HG02588 (cell line): ENCODE results near the gene FAM227A.

Experiments
- ATAC-seq: cut with Tn5 transposase; IDR thresholded peaks from one replicate; pipeline ENCODE4 v1.9.1; 2021; ENCODE audit warnings: mild to moderate bottlenecking, moderate library complexity; ENCODE audit not compliant: unreplicated experiment

Gene FAM227A

DNA sequence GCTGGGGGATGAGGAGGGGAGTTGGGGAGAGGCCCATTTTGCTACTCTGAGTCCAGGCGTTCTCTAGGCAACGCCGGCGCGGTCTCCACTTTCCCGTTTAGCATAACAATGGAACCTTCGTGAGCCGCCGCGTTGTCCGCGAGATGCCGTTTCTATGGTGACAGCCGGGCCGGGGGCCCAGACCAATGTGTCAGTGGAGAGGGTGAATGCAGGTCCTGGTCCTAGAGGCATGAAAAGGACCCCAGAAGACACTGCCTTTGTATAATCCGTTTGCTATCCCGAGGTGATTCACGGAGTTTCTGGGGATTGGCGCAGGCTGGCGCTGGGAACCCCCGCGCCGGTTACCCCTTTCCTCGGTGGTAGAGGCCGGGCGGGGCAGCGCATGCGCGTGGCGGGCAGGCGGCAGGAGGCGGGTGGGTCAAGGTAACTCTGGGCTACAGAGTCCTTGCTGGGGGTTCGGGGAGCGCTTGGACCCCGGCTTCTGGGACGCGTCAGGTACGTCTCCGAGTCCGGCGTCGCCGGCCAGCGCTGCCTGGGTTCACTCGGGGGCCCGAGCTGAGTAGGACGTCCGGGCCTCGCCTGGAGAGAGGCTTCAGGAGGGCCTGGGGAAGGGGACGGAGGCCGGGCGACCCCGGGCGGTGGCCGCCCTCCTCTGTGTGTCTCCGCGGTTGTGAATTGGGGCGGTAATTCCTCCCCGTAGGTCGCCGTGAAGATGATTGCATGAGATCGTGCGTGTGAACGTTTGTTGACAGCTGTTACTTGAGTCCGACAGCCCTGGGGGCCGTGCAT lies at the start of gene FAM227A, which contains the start of gene CBY1:
Gene FAM227A (minus strand): TSS at position 137 of the 789 bp plus-strand sequence. CDS start 6,224 bp downstream, outside the sequence.
Gene CBY1 (plus strand): TSS at position 383 of the 789 bp plus-strand sequence. CDS start 11,417 bp downstream, outside the sequence.
- peak; percentile 80 for ATAC-seq

DNA sequence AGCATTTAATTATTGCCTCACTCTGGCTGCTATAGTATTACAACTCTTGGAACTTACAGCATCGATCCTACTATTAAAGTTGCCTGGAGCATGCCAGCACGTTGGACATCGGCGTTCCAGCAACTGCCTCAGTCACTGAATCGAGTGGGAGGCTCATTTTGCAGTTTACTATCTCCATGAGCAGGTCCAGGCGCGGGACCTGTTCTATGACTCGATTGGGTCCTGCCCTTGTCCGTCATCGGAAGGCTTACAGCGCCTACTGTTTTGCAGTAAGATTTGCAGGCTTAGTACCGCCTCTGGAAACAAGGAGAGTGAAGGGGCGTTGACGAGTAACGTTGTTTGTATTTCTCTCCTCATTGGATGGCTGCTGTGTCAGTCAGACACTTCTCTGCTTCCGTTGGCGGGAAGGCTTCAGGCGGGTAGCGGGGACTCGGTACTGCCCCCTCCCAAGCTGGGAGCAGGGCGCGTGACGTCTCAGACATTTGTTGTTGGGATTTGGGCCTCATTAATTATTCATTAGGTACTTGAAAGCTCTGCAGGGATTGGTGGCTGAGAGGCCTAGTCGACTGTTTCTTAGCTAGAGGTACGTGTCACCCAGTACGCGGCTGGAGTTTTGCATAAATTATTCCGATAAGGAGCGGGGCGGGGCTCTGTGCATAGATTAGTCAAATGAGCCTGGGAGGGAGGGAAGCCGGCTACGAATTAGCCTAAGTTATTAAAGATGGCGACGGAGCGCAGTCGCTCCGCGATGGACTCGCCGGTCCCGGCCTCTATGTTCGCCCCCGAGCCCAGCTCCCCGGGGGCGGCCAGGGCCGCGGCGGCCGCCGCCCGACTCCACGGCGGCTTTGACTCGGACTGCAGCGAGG lies 49.3 kb upstream of the FAM227A start, which contains the start of gene GTPBP1:
Gene GTPBP1 (plus strand): TSS at position 710 of the 866 bp plus-strand sequence. CDS start 12 bp downstream, at position 722.
- peak; percentile 56 for ATAC-seq

DNA sequence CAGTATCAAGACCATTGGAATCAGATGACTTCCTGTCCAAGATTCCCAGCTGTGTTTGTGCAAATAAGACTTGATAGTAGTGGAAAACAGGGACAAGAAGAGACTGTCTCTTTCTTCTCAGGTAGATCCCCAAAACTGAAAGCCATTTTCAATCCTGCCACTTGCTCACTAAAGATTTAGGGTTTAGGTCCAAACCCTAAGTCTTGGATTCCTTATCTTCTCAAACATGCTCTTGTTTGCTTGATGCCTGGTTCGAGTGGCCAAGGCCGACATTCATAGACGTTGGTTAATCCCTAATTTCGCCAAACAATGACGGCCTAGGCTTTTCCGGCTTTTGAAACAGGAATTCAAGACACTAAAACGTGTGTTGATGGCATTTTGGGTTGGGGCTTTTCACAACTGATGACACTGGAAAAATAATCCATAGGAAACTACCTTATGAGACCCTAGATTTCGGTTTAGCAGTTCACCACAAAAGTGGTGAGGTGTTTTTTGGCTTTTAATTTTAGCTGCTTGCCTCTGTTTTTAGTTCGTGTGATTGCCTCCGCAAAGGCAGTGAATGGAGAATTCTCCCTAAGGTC lies 48.6 kb upstream of the FAM227A start:
- no peak for ATAC-seq

DNA sequence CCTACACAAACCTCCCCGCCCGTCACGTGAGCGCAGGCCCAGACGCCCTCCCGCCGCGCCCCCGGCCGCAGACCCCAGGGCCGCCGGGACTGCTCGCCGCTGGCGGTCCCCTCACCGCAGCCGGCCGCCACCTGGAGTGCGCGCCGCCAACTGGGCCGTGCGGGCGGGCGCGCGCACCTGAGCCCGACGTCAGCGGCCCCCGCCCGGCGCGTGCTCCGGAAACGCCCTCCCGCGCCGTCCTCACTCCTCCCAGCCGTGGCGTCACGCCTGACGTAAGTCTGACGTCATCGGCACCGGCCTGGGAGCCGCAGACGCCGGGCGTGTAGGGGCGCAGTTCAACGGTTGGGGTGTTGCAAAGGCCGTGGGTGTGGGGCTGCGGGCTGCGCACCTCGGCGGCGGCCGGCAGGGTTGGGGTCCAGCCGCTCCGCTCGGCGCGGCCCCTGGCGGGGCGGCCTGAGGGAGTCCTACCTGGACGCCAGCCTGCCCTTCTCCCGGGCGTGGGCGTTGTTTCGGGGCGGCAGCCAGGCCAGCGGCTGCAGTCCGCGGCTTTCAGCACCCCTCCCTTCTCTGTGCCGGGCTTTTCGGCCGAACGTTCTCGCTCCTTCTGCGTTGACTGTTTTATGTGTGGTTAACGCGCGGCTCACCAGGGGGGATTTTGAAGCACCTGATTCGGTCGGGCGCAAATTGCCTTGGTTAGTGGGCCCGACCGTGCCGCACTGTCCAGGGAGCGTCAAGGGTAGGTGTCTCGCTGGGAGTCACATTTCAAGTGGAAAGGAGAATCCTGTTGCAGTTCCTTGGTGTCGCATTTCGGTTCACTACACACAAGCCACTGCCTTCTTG lies 44.8 kb upstream of the FAM227A start, which contains the start of gene JOSD1:
Gene JOSD1 (minus strand): TSS at position 155 of the 840 bp plus-strand sequence. CDS start 956 bp downstream, outside the sequence.
- ATAC-seq: peak; percentile 39

DNA sequence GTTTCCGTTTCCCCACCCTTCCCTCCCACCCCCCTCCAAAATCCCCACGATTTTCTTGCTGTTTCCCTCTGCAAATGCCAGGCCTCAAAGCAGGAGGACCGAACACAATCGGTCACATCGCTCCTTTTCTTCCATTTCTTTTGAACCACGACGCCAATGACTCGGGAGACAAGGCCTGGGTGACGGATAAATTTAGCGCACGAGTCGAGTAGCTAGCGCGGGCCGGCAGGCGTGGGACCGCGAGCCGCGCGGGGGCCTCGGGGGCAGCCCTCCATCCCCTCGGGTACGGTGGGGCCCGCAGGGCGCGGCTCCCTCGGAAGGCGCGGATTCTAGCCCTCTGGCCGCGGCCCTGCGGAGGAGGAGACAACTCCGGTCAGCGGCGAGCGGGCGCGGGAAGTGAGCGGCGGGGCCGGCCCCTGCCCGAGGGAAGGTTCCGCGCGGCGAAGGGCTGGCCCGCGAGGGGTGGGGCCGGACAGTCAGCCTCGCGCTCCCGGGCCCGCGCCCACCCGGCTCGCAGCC lies 44.1 kb upstream of the FAM227A start:
- no peak for ATAC-seq

DNA sequence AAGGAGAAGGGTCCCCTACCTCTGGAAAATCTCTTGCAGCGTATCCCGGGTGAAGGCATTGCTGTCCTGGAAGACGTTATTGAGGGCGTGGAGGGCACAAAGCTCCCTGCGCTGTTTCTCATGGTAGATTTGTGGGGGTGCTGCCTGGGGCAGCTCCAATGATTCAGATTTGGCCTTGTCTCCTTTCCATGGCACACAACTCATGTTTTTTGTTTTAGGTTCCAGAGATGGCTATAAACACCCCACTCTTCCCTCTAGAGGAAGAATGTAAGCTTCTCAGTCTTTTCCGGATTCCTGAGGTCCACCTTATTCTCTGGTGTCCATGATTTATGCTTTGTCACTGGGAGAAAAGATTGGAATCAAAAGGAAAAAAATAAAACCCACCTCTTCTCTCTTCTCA lies 43.6 kb upstream of the FAM227A start:
- ATAC-seq: no peak

DNA sequence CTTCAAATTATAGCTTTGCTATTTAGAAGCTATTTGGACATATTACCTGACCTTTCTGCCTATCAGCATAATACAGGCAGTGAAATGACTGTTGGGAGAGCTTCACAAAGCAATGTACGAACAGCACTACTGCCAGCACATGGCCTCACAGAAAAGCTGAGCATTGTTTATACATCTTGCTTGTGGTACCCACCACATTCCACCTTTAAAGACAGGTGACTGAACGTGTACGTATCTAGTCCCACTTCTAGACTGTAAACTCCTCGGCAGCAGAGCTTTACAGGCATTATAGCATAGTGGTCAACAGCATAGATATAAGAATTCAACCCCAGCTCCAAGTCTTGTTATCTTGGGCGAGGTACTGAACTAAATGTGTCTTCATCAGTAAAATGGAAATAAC lies 43.0 kb upstream of the FAM227A start:
- no peak for ATAC-seq

DNA sequence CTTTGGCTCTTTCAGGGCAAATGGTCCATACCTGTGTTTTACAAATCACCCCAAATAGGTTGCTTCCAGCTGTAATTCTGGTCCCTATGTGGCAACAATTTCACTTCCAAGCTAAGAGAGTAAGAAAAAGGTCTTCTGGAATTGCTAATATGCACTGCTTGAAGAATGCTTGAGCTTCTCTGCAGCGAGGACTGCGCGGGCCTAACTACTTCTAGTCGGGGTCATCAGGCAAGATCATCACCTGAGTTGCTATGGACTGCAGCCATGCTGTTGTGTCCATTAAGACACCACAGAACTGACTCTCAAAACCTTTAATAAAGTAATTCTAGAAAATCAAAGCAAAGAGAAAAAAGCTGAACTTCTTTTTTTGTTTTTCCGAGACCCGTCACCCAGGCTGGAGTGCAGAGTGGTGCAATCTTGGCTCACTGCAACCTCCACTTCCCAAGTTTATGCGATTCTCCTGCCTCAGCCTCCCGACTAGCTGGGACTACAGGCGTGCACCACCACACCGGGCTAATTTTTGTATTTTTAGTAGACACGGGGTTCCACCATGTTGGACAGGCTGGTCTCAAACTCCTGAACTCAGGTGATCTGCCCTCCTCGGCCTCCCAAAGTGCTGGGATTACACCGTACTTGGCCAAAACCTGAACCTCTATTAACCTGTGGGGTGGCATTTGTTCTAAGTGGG lies 42.4 kb upstream of the FAM227A start:
- no peak for ATAC-seq

DNA sequence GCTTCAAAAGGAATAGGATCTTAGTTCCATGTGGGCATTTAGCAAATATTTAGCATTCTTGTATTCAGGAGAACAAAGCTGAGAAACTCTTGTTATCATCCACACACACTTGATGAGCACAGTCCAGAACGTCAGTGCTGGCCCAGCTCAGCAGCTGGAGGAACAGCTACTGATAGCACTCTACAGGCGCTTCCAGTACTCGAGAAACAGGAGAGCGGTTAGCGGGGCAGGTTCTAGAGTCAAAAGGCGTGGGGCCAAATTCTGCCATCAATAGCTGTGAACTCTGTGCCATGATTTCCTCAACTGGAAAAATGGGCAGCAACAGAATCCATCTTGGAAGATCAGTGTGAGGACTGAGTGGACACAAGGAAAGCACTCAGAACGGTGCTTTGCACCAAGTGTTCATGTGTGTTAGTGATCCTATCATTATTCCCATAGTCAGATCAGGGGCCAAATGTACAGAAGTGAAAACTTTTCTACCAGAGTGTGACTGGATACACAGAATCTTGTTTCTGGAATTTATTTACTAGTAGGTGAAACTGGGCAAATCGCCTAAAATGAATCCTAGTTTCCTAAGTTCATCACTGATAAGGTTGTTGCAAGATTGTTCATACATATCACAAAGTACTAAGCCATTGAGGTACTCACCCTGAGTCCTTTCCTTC lies 41.4 kb upstream of the FAM227A start:
- ATAC-seq: no peak

DNA sequence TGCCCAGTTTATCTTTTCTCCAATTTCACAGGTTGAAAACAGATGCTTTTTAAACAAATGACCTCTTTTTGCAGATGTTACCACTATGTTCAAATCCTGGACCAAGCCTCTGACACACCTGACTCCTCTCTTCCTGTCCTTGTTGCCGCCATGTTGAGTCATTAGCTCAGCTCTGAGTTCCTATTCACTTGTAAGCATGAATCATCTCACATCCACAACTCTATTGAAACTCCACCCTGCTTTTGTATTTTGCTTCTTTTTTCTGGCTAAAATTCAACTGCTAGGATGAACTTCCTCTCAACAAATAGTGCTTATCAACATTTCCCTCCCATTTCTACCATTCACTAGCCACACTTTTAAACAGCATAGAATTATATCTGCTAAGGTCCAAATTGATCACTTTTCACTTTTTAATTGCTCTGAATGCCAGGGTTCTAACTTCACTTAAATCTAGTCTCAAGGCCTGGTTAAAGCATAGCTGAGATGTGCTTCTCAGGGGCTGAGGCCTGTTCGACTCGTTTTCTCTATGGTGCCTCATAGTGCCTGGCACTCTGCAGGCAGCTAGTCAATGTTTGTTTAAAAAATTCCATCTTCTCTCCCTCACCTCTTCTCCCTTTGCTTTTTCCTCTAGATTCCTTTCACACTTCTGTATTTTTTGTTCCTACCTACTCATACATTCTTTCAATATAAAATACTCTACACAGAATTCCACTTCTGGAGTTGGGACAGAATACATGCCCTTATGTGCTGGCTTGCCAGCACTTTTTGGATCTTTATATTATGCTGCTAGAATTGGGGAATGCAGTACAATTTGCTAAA lies 40.6 kb upstream of the FAM227A start:
- ATAC-seq: no peak

DNA sequence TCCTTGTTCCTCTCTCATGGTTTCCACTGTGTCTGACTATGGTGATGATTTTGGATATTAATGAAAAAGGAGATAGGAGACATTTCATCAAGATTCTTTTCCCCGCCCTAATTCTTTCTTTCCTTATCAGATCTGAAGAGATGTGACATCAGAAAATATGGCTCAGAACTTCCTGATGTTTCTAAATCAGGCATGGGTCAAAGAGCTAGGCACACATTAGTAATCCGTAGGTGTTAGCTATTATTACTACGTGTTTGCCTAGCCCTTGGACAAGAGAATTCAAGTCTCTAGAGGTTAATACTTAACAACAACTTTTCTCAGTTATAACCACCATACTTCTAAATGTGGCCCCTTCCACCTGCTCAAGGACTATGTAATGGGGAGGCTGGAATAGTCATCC lies 38.7 kb upstream of the FAM227A start:
- no peak for ATAC-seq

DNA sequence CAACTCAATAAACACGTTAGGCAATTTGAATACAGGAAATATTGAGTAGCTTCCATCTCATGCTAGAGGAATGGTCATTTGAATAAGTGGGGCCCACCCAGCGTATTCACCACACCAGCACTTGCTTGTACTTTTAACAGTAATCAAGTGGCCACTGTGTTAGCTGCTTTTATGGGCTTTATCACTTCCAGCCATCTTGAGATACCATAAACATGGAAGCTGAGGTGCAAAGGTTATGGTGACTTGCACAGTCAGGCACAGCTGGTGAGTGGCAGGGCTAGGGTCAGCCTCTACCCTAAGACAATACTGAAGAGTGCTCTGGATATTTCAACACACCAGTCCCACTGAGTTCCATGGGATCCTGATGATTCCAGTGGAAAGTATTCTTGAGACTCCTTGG lies 37.9 kb upstream of the FAM227A start:
- no peak for ATAC-seq

DNA sequence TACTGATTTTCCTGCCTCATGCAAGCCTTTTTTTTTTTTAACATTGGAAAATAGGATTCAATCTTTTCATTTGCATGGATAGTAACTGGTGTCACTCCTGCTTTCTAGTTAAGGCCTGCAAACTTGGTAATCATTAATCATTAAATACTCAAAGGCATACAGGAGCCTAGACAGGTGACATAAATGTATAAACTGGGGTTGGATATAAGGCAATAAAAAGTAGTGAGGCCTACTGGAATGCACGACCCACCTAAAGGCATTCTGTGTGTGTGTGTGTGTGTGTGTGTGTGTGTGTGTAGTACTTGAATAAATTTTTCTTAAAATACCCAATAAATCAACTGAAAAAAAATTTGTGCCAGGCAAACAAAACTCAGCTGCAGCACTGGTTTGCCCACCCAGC lies 33.5 kb upstream of the FAM227A start:
- ATAC-seq: no peak

DNA sequence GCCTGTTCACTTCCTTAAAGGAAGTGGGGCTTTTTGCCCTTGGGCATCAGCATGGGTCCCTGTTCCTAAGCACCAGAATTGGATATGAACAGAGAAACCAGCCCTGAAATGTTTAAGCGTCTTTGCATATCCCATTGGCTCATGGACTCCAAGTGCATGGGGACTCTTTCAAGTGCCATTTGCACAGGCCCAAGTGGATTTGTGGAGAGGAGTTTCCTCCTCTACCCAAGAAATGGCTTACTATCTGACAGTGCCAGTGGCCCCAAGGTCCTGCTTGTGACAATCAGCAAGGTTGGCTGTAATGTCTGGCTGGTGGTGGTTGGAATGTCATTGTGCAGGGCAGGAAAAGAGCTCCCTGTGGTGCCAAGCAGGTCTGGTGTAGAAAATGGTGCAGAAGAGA lies 29.6 kb upstream of the FAM227A start:
- no peak for ATAC-seq

DNA sequence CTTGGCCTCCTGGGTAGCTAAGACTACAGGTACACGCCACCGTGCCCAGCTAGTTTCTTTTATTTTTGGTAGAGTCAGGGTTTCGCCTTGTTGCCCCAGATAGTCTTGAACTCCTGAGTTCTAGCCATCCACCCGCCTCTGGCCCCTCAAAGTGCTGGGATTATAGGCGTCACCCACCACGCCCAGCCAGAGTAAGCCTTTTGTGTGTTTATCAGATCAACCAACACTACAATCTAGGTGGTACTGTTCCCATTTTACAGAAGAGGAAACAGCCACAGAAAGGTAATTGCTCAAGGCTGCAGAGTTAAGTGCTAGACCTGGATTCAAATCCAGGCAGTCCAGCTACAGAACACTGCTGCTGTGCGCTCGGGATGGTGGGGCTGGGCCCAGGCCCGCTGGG lies 28.7 kb upstream of the FAM227A start:
- no peak for ATAC-seq

DNA sequence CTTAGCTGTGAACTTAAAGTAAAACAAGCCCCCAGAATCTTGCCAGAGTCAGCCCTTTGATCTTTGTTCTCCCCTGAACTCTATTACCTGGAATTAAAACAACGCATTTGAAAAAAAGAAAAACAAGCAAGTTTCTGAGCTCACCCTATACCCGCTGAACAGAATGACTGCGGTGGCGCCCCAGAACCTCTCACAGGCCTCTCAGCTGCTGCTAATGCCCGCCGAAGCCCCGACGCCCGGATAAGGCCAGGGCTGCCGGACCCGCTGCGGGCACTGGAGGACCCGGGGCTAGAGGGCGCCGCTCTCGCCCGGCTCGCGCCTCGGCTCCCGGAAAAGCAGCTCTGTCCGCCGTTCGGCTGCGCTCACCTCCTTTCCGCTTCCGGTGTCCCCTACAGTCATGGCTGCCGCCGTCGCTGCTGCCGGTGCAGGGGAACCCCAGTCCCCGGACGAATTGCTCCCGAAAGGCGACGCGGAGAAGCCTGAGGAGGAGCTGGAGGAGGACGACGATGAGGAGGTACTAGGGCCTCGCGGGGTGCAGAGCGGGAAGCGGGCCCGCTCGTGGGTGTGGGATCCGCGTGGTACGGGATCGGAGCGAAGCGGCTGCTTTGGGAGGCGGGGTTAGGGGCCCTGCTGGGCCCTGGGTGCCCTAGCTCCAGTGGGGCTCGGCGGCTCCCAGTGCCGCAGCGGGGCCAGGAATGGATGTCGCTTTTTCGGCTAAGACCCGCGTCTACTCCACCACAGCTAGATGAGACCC lies 25.6 kb upstream of the FAM227A start, which contains the start of gene TOMM22:
Gene TOMM22 (plus strand): TSS at position 376 of the 754 bp plus-strand sequence. CDS start 22 bp downstream, at position 398.
- ATAC-seq: peak; percentile 89

DNA sequence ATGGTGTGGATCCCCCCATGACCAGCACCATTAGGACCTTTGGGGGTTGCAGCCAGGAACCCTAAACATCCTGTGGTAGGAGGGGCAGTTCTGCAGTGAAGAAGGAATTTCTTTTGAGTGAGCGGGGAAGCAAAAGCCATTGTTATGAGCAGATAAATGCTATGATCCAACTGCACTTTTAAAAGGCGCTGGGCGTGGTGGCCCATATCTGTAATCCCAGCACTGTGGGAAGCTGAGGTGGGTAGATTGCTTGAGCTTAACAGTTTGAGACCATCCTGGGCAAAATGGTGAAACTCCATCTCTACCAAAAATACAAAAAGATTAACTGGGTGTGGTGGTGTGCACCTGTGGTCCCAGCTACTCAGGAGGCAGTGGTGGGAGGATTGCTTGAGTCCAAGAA lies 19.6 kb upstream of the FAM227A start:
- ATAC-seq: no peak
